WTC11 (cell line): ENCODE data around the gene SNX17. TPM values are rescaled to one million over a fixed set of nuclear protein-coding genes. Genes with fewer than 3 reads are reported as not detected.

ENCODE experiments used
- ATF3 ChIP-seq: sonication (generic); formaldehyde crosslinking; conservative IDR thresholded peaks from 2 replicates; pipeline ENCODE4 v1.8.1; 2022; ENCODE audit warnings: mild to moderate bottlenecking, missing genetic modification reagents
- ATF6 ChIP-seq: sonication (generic); formaldehyde crosslinking; IDR thresholded peaks from 2 replicates; pipeline ENCODE4 v1.8.1; 2023; ENCODE audit warnings: mild to moderate bottlenecking, missing genetic modification reagents
- CREB1 ChIP-seq: sonication (generic); formaldehyde crosslinking; IDR thresholded peaks from 2 replicates; pipeline ENCODE4 v1.8.0; 2023; ENCODE audit warnings: mild to moderate bottlenecking, missing genetic modification reagents
- E2F5 ChIP-seq: sonication (generic); formaldehyde crosslinking; IDR thresholded peaks from 2 replicates; pipeline ENCODE4 v1.8.1; 2022; ENCODE audit warnings: mild to moderate bottlenecking, moderate library complexity, missing genetic modification reagents
- ELF4 ChIP-seq: sonication (generic); formaldehyde crosslinking; IDR thresholded peaks from 2 replicates; pipeline ENCODE4 v1.8.1; 2022; ENCODE audit warnings: low read depth, mild to moderate bottlenecking, moderate library complexity, missing genetic modification reagents
- EMX1 ChIP-seq: fragments of 250-450 bp; sonication (Bioruptor Pico); IDR thresholded peaks from 2 replicates; pipeline ENCODE4 v1.8.0; 2021; ENCODE audit warnings: mild to moderate bottlenecking
- ESRRA ChIP-seq: sonication (generic); formaldehyde crosslinking; IDR thresholded peaks from 2 replicates; pipeline ENCODE4 v1.8.1; 2022; ENCODE audit warnings: mild to moderate bottlenecking, missing genetic modification reagents, borderline replicate concordance
- FOXJ3 ChIP-seq: sonication (generic); formaldehyde crosslinking; IDR thresholded peaks from 2 replicates; pipeline ENCODE4 v1.9.0; 2021; ENCODE audit warnings: missing genetic modification reagents, mild to moderate bottlenecking, borderline replicate concordance
- FOXP4 ChIP-seq: sonication (generic); formaldehyde crosslinking; IDR thresholded peaks from 2 replicates; pipeline ENCODE4 v1.8.0; 2022; ENCODE audit warnings: mild to moderate bottlenecking, missing genetic modification reagents
- GABPB1 ChIP-seq: sonication (generic); formaldehyde crosslinking; IDR thresholded peaks from 2 replicates; pipeline ENCODE4 v1.8.1; 2023; ENCODE audit warnings: mild to moderate bottlenecking, missing genetic modification reagents
- HMGXB4 ChIP-seq: sonication (generic); formaldehyde crosslinking; IDR thresholded peaks from 2 replicates; pipeline ENCODE4 v1.8.1; 2023; ENCODE audit warnings: mild to moderate bottlenecking, moderate library complexity, missing genetic modification reagents
- NFE2L1 ChIP-seq: sonication (generic); formaldehyde crosslinking; IDR thresholded peaks from 2 replicates; pipeline ENCODE4 v1.8.1; 2023; ENCODE audit warnings: missing genetic modification reagents
- NR3C1 ChIP-seq: sonication (generic); formaldehyde crosslinking; conservative IDR thresholded peaks from 2 replicates; pipeline ENCODE4 v1.8.1; 2023; ENCODE audit warnings: low read depth, mild to moderate bottlenecking, missing genetic modification reagents
- PRRX2 ChIP-seq: fragments of 250-450 bp; sonication (Bioruptor Pico); IDR thresholded peaks from 2 replicates; pipeline ENCODE4 v1.8.0; 2021; ENCODE audit warnings: mild to moderate bottlenecking
- RORB ChIP-seq: fragments of 250-450 bp; sonication (Bioruptor Pico); IDR thresholded peaks from 2 replicates; pipeline ENCODE4 v1.9.0; 2021; ENCODE audit warnings: mild to moderate bottlenecking
- TCF7 ChIP-seq: sonication (generic); formaldehyde crosslinking; IDR thresholded peaks from 2 replicates; pipeline ENCODE4 v1.8.0; 2022; ENCODE audit warnings: mild to moderate bottlenecking, low read depth, missing genetic modification reagents, moderate library complexity
- TEAD1 ChIP-seq: sonication (generic); formaldehyde crosslinking; IDR thresholded peaks from 2 replicates; pipeline ENCODE4 v1.8.0; 2022; ENCODE audit warnings: mild to moderate bottlenecking, missing genetic modification reagents
- ZBTB43 ChIP-seq: sonication (generic); formaldehyde crosslinking; IDR thresholded peaks from 2 replicates; pipeline ENCODE4 v1.8.1; 2023; ENCODE audit warnings: mild to moderate bottlenecking, missing genetic modification reagents
- ZNF232 ChIP-seq: sonication (generic); formaldehyde crosslinking; IDR thresholded peaks from 2 replicates; pipeline ENCODE4 v1.8.0; 2022; ENCODE audit warnings: mild to moderate bottlenecking, missing genetic modification reagents
- ZNF416 ChIP-seq: fragments of 250-450 bp; sonication (Bioruptor Pico); IDR thresholded peaks from 2 replicates; pipeline ENCODE4 v1.9.0; 2021; ENCODE audit warnings: mild to moderate bottlenecking, inconsistent platforms
- ZNF423 ChIP-seq: fragments of 250-450 bp; sonication (Bioruptor Pico); IDR thresholded peaks from 2 replicates; pipeline ENCODE4 v2.1.2; 2022; ENCODE audit warnings: mild to moderate bottlenecking, moderate library complexity
- ZNF671 ChIP-seq: fragments of 250-450 bp; sonication (Bioruptor Pico); IDR thresholded peaks from 2 replicates; pipeline ENCODE4 v1.8.0; 2021; ENCODE audit warnings: mild to moderate bottlenecking
- total RNA-seq: library from RNA; stranded (reverse); gene quantifications from 3 replicates; pipeline ENCODE4 v1.2.3, GENCODE V29; 2021
- TF ChIP-seq, protein P1 (sequence below): fragments of 250-450 bp; sonication (Bioruptor Pico); IDR thresholded peaks from 2 replicates; pipeline ENCODE4 v1.9.0; 2021; ENCODE audit warnings: mild to moderate bottlenecking, borderline replicate concordance
- TF ChIP-seq, protein P2 (sequence below): sonication (generic); formaldehyde crosslinking; IDR thresholded peaks from 2 replicates; pipeline ENCODE4 v1.8.0; 2022; ENCODE audit warnings: mild to moderate bottlenecking, missing genetic modification reagents
- TF ChIP-seq, protein P3 (sequence below): sonication (generic); formaldehyde crosslinking; IDR thresholded peaks from 2 replicates; pipeline ENCODE4 v1.8.0; 2022; ENCODE audit warnings: mild to moderate bottlenecking, missing genetic modification reagents

The SNX17 gene
- total RNA-seq, 1 experiment from 2014 or later = 74.7 TPM

- TF ChIP-seq PRRX2 (peak; percentile 66; the same call in 1 of the 2 replicates), ZBTB43 (CRISPR knock-in tag) (peak; percentile 49; the same call in 1 of the 2 replicates), TEAD1 (CRISPR knock-in tag) (peak; percentile 56; the same call in 1 of the 2 replicates), TCF7 (CRISPR knock-in tag) (no peak), ATF3 (CRISPR knock-in tag) (no peak), RORB (CRISPR knock-in tag) (no peak), EMX1 (CRISPR knock-in tag) (peak; percentile 88), NFE2L1 (CRISPR knock-in tag) (0 out of 2 replicates have a peak, but pooled peaks have one; percentile 18), ZNF423 (CRISPR knock-in tag) (no peak), FOXJ3 (no peak), ZNF671 (peak; percentile 48; the same call in 1 of the 2 replicates), ELF4 (CRISPR knock-in tag) (no peak), ZNF232 (no peak), NR3C1 (CRISPR knock-in tag) (no peak), ESRRA (CRISPR knock-in tag) (no peak), ATF6 (CRISPR knock-in tag) (no peak), HMGXB4 (CRISPR knock-in tag) (no peak), ZNF416 (peak; percentile 81), GABPB1 (peak; percentile 84), E2F5 (CRISPR knock-in tag) (no peak), FOXP4 (CRISPR knock-in tag) (no peak), CREB1 (CRISPR knock-in tag) (peak; percentile 6; the same call in 1 of the 2 replicates)
- TF ChIP-seq, protein P1, sequence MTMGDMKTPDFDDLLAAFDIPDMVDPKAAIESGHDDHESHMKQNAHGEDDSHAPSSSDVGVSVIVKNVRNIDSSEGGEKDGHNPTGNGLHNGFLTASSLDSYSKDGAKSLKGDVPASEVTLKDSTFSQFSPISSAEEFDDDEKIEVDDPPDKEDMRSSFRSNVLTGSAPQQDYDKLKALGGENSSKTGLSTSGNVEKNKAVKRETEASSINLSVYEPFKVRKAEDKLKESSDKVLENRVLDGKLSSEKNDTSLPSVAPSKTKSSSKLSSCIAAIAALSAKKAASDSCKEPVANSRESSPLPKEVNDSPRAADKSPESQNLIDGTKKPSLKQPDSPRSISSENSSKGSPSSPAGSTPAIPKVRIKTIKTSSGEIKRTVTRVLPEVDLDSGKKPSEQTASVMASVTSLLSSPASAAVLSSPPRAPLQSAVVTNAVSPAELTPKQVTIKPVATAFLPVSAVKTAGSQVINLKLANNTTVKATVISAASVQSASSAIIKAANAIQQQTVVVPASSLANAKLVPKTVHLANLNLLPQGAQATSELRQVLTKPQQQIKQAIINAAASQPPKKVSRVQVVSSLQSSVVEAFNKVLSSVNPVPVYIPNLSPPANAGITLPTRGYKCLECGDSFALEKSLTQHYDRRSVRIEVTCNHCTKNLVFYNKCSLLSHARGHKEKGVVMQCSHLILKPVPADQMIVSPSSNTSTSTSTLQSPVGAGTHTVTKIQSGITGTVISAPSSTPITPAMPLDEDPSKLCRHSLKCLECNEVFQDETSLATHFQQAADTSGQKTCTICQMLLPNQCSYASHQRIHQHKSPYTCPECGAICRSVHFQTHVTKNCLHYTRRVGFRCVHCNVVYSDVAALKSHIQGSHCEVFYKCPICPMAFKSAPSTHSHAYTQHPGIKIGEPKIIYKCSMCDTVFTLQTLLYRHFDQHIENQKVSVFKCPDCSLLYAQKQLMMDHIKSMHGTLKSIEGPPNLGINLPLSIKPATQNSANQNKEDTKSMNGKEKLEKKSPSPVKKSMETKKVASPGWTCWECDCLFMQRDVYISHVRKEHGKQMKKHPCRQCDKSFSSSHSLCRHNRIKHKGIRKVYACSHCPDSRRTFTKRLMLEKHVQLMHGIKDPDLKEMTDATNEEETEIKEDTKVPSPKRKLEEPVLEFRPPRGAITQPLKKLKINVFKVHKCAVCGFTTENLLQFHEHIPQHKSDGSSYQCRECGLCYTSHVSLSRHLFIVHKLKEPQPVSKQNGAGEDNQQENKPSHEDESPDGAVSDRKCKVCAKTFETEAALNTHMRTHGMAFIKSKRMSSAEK (CRISPR knock-in tag) = 0 out of 2 replicates have a peak, but pooled peaks have one; percentile 61
- TF ChIP-seq, protein P2, sequence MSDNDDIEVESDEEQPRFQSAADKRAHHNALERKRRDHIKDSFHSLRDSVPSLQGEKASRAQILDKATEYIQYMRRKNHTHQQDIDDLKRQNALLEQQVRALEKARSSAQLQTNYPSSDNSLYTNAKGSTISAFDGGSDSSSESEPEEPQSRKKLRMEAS (CRISPR knock-in tag) = peak; percentile 66
- TF ChIP-seq, protein P3, sequence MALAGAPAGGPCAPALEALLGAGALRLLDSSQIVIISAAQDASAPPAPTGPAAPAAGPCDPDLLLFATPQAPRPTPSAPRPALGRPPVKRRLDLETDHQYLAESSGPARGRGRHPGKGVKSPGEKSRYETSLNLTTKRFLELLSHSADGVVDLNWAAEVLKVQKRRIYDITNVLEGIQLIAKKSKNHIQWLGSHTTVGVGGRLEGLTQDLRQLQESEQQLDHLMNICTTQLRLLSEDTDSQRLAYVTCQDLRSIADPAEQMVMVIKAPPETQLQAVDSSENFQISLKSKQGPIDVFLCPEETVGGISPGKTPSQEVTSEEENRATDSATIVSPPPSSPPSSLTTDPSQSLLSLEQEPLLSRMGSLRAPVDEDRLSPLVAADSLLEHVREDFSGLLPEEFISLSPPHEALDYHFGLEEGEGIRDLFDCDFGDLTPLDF (CRISPR knock-in tag) = no peak
These were observed 47.4 kb upstream of the SNX17 start, which contains the start of gene MPV17 (continued) for GRCh38 chr2:27322766-27323595.
